LoVo (cell line): ENCODE data around the gene DCLRE1B.
A peak's percentile ranks its signal among the peaks of the same experiment; 100 is the strongest.

Experiments used
- DNase-seq: peaks from one replicate; pipeline ENCODE4 v3.0.0-alpha.2; 2016; ENCODE audit warnings: low spot score

The DCLRE1B gene

DNA sequence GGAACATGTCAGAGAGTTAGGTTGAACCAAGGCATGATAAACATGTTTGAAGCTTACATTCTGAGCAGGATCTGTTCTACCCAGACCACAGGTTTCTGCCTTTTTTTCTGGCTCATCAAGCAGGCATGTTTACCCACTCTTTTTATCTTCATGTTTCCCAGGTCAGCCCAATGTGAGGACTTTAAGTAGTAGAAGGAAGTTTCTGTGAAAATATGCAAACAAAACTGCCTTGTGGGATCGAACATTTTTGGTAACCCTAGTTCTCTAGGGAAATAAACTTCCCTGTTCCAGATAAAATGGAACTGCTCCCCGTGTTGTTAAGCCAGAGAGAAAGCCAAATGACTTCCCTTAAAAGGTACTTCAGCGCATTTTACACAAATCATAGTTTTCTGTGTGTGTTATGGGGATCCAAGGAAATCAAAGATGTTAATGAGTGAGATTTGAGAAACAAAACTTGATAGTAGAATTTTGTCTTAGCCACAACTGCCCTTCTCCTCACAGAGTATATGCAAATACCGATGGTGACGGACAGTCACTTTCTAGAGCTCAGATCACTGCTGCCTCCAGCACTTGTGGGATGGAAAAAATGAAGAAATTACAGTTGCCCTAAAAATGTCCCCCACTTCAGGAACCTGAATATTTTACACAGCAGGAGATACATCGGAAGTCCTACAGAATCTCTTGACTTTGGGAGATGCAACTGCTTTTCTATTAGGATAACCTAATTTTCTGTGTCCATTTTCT lies 23.2 kb downstream of the DCLRE1B start:
- no peak for DNase-seq

DNA sequence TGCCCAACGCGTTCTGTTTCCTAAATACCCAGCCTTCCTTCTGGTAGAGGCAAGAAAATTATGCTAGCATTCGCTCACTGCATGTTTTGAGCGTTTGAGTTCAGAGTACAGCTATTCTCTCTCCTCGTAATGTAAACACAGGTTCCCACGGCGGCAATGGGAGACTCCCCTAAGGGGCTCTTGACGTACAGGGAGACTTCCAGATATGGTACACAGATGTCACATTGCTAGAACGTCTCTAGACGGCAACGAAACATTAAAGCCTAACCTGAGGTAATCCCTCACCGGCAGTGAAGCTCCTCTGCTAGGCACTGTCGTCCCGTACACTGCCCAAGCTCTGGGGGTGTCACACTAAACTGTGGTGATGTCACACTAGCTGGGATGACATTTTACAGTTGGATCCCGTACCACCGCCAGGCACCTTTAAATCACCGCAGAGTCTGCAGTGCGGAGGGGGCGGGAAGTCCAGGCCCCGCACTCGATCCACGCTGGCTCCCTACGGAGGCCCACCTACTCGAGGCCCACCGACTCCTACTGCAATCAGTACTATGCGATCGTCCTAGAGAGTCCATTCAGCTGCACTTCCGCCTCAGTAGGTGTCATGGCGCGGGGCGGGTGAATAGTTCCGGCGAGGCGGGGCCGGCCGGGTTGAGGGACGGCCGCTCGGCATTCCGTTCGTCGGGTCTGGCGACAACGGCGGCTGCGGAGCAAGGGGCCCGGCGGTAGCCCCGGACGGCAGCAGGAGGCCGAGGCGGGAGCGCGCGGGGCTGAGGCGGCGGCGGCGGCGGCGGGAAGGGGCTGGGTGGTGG lies 24.0 kb downstream of the DCLRE1B start, which contains the start of gene HIPK1:
TSS of gene HIPK1 (plus strand) at position 384 of the 809 bp plus-strand sequence.
- DNase-seq: peak; percentile 89

DNA sequence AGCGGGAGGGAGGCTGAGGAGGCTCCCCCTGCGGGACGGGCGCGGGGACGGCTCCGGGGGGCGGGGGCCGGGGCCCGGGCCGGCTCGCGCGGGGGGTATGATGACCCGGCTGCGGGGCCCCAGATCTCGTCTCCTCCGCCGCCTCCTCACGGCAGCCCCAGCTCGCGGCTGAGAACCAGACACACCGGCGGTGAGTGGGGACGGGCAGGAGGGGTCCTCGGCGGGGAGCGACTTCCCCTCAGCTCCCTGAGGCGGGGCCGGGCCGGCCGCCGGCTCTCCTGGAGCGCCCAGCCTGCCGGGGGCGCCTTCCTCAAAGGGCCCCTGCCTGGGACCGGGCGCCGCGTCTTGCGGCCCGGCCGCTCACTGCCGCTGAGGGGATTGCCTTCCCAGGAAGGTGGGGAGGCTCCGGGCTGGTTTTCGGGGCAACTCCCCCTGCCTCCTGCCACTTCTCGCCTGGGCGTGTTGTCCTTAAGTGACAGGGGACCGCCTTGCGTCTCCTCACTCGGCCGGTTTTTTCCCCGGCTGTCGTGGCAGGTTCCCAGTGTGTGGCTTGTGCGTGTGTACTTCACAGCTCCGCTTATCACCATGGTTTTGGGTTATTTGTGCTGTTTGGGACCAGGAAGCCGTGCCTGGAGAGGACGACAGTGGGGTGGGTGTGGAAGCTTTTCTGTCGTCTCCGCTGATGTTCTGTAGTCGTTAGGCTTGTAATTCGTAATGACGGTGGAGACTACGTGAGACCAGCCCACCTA lies 24.8 kb downstream of the DCLRE1B start:
- peak; percentile 29 for DNase-seq

DNA sequence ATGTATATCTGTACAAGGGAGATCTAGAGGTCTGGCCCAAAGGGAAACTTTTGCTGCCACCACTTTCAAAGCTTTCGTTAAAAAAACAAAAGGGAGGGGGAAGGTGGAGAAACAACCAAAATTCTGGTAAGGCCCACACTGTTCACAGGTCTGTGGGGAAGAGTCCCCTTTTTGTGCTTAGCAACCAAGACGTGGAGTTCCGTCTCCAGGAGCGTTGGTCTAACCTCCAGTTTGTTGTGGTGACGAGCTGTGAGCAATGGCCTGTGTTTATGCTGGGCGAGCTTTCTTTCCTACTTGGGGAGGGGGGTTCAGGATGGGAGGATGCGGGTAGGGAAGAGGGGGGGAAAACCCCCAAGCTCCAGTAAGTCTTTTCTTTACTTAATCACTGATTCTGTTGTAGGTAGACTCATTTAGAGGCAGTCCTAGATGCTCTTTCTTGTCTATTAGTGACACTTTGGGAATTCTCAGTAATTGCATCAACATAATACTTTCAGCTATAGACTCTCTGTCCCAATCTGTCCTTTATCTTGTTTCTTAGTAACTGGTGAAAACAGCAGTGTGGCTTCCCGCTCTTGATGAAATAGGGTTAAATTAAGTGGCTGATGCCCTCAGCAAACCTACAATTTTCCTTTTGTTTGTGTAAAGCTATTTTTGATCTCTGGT lies 25.5 kb downstream of the DCLRE1B start:
- no peak for DNase-seq

DNA sequence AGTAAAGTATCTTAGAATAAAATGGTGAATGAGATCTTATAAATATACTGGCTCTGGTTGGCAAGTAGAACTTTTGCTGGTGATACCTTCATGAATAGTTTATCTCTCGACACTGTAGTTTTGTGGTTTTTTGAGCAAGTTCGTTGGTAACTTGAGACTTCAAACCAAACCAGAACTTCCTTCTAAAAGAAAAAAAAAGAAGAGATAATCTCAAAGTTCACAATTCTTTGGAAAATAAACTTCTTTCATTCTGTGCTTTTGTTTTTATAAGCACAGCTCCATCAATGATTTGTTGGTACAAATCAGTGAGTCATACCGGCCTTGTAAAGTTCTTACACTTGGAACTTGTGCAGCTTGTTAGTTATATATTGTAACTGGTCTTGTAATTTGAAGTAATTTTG lies 26.3 kb downstream of the DCLRE1B start:
- peak; percentile 35 for DNase-seq

DNA sequence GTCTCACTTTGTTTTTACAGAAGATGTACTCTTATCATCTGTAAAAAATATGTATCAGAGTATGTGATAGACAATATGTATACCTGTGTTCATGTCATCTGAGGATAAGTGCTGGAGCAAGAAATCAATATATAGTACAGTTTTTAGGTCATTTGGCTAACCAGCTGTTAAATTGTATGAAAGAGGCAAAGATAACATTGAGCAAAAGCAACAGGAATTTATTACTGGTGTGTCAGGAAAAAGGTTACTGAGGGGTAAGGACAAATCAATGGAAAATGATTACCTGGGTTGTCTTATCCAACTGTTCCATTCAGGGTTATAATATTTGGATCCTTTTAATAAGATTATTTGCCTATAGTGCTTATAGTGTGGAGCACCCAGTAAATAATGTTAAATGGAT lies 28.9 kb downstream of the DCLRE1B start:
- DNase-seq: no peak

DNA sequence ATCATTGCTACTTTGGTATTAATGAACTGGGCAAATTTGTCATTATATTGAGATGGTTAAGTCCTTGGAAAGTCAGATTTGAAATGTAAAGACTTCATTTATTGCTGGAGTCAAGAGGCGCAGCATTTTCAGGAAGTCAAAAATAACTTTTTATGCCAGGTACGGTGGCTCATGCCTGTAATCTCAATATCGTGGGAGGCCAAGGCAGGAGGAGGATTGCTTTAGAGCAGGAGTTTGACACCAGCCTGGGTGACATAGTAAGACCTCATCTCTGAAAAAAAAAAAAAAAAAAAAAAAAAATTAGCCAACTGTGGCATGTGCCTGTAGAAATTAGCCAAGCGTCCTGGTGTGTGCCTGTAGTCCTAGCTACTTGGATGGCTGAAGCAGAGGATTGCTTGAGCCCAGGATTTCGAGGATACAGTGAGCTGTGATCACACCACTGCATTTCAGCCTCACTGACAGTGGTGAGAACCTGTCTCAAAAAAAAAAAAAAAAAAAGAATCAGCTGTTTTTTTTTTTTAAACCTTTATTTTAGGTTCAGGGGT lies 29.5 kb downstream of the DCLRE1B start:
- DNase-seq: no peak

DNA sequence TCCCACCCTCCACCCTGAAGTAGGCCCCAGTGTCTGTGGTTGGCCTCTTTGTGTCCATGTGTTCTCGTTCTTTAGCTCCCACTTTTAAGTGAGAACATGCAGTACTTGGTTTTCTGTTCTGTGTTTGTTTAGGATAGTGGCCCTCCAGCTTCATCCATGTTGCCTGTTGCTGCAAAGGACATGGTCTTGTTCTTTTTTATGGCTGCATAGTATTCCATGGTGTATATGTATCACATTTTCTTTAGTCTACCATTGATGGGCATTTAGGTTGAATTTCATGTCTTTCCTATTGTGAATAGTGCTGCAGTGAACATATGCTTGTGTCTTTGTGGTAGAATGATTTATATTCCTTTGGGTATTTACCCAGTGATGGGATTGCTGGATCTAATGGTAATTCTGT lies 30.1 kb downstream of the DCLRE1B start:
- no peak for DNase-seq

DNA sequence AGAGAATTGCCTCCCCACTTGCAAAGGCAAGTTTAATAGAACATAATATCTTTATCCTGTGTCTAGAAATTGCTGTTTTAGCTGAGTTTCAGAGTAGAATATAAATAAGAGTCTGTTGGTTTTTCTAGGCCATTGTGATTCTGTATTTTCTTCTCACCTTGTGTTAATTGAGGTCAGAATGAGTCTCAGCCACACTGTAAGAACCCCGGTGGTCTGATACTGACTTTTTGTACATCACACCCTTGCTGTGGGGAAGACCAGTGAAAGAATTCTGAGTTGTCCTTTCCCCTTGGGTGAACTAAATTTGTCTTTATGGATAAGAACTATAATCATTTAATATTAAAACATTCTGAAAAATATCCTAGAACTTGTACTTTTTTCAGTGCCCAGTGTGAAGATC lies 30.8 kb downstream of the DCLRE1B start:
- no peak for DNase-seq

DNA sequence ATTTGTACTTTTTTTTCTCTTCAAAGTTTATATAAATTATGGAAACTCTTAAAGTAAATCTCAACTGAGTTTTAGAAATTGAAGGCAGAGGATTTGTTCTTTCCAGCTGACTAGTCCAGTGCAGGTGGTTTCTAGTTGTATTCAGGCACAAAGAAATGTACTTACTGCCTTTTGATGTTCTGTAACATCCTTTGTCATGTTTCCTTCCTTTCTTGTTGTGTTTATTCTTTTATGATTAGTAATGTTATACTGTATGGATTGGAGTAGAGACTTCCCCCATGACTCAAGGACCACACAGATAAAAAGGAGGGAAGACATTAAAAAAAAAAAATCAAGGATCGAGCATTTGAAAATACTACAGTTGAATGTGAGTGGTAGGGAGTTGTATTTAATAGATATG lies 32.0 kb downstream of the DCLRE1B start:
- DNase-seq: no peak

DNA sequence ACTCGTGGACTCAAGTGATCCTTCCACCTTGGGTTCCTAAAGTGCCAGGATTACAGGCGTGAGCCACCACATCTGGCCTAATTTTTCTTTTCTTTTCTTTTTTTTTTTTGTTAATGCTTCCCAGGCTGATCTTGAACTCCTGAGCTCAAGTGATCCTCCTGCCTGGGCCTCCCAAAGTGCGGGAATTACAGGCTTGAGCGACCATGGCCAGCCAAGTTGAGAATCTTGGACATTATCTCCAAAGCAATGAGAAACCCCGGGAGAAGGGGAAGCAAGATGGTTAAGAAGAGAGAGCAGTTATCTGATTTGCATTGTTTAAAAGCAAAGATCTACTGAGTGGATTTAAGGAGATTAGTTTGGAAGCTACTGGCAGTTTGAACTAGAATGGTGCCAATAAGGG lies 33.1 kb downstream of the DCLRE1B start:
- DNase-seq: no peak

DNA sequence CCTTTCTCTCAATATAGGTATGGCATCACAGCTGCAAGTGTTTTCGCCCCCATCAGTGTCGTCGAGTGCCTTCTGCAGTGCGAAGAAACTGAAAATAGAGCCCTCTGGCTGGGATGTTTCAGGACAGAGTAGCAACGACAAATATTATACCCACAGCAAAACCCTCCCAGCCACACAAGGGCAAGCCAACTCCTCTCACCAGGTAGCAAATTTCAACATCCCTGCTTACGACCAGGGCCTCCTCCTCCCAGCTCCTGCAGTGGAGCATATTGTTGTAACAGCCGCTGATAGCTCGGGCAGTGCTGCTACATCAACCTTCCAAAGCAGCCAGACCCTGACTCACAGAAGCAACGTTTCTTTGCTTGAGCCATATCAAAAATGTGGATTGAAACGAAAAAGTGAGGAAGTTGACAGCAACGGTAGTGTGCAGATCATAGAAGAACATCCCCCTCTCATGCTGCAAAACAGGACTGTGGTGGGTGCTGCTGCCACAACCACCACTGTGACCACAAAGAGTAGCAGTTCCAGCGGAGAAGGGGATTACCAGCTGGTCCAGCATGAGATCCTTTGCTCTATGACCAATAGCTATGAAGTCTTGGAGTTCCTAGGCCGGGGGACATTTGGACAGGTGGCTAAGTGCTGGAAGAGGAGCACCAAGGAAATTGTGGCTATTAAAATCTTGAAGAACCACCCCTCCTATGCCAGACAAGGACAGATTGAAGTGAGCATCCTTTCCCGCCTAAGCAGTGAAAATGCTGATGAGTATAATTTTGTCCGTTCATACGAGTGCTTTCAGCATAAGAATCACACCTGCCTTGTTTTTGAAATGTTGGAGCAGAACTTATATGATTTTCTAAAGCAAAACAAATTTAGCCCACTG lies 35.5 kb downstream of the DCLRE1B start:
- no peak for DNase-seq

DNA sequence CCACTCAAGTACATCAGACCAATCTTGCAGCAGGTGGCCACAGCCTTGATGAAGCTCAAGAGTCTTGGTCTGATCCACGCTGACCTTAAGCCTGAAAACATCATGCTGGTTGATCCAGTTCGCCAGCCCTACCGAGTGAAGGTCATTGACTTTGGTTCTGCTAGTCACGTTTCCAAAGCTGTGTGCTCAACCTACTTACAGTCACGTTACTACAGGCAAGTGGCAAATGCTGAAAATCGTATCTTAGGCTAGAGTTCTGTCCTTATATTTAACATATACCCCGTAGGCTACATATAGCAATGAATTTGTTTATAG lies 36.1 kb downstream of the DCLRE1B start:
- no peak for DNase-seq

DNA sequence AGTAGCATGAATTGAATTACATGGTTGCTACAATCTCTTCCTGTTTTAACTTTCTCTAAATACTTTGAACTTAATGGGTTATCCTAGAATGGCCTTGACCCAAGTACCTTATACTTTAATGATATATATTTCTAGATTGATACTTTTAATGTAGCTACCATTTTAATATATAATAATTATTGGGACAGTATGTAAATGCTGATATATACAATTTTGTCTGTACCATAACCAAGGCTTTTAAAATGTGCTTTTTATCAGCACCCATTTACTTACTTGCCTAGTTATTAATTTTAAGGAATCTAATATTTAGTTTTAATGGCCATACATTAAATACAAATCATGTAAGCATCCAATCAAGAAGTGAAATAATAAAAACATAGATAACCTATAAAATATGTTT lies 37.4 kb downstream of the DCLRE1B start:
- no peak for DNase-seq

DNA sequence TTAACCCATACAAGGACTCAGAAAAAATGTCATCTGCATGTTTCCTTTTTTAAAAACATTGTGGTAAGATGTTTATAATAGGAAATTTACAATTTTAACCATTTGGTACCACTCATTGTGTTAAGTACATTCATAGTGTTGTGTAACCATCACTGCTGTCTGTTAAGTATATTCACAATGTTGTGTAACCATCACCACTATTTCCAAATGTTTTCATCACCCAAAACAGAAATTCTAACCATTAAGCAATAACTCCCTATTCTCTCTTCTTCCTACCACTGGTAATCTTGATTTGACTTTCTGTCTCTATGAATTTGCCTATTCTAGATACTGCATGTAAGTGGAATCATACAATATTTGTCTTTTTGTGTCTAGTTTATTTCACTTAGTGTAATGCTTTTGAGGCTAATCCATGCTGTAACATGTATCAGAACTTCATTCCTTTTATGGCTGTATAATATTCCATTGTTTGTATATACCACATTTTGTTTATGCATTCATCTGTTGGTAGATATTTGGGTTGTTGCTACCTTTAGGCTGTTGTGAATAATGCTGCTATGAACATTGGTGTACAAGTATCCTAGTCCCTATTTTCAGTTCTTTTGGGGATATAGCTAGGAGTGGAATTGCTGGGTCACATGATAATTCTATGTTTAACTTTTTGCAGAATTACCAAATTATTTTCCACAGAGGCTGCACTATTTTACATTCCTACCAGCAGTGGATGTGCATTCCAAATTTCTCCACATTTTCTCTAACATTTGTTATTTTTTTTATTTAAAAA lies 38.1 kb downstream of the DCLRE1B start:
- DNase-seq: no peak

DNA sequence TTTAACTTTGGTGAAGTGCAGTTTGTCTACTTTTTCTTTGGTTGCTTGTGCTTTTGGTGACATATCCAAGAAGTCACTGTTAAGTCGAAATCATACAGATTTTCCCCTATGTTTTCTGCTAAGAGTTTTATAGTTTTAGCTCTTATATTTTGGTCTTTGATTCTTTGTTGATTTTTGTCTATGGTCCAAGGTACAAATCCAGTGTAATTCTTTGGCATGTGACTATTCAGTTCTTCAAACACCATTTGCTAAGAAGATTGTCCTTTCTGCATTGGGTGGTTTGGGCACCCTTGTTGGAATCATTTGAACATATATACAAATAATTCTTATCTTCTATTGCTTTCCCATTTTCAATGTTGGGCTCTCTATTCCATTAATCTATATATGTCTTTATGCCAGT lies 40.2 kb downstream of the DCLRE1B start:
- no peak for DNase-seq

DNA sequence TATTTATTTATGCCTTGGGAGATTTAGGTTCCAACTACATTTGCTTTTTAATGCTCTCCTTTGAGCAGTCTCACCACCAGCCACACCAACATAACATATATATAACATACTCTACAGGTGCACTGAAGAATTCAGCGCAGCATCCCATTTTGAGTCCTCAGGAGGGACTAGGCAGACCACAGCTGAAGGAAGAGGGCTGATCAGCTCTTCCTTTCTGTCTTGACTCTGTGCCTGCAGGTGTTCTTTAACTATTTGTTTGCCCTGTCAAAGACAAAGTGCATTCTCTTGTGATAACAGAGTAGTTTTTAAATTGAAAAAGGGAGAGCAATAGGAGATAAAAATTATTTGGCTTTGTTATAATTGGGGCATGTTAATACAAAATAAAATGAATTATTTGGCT lies 41.0 kb downstream of the DCLRE1B start:
- no peak for DNase-seq

DNA sequence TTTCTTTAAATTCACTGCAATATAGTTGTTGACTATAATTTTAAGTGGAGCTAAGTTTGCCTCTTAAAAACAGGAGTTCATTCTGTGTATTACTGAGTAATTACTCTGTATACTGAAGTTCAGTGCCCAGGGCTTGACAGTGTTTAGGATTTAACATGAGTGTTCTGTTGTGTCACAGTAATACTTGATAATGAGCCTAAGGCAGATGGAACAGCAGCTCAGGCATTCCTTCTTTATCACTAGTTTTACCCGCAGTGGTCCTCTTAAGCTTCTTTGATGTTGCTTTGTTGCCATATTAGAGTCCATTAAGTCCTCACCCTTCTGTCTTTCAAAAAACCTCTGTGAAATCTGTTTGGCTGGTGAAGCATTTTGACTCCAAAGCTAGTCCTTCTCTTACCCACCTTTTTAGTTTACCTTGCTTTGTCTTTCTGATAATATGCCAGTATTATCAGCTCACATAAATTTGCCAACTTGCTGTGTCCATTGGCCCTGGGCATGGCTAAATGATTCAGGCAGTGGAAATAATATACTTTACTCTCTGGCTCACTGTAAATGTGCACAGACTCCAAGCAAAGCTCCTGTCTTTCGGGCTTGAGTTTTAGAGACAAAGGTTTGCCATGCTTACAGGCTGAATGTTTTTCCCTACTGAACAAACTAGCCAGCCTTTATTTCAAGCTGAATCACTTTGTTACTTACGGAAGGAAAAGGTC lies 41.7 kb downstream of the DCLRE1B start:
- no peak for DNase-seq

DNA sequence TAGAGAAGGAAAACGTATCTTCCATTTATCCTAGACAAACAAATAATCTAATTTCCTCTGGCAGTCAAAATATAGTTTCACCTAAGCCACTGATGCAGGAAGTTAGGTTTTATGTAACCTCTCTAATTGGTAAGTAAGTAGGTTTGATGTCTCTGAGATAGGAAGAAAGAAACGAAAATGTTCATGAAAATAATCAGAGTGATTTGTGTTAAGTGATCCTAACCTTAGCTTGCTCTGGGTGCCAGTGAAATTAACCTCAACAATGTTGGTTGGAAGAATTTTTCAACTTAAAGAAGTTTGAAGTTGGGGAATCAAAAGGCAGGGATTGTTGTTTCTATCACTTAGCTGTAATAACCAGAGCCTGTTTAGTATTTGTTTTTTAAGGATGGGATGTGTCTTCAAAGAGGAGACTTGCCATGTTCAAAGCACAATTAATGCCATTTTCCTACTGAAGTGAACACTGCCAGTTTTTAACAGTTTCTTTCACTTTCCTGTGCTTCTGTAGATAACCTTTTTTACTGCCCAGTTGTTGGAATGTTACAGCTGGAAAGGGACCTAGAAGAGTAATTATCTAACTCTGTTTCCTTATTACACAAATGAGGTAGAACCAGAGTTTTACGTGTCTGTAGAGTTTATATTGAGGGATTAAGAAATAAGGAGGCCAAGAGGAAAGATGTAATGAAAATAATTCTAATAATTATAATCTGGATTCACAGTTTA lies 42.4 kb downstream of the DCLRE1B start:
- DNase-seq: no peak
